Mesodermal cell (in vitro differentiated cells): Measurements from ENCODE around the gene KLHL29.
"Not testable (repeated sequence)": the region's sequence is repeated elsewhere in the genome, so short reads cannot be mapped to it uniquely, and the experiment has no call there.

ENCODE experiments used
- H3K27ac ChIP-seq: 2 replicates; pipeline ENCODE4 v1.7.0; 2013; ENCODE audit warnings: mild to moderate bottlenecking, low read depth, low read length, moderate library complexity; ENCODE audit not compliant: severe bottlenecking
- H3K36me3 ChIP-seq: 2 replicates; pipeline ENCODE4 v1.7.1; 2013; ENCODE audit warnings: mild to moderate bottlenecking, low read length, moderate library complexity; ENCODE audit not compliant: control insufficient read depth, insufficient read depth
- H3K4me1 ChIP-seq: one replicate; pipeline ENCODE4 v1.7.1; 2013; ENCODE audit warnings: mild to moderate bottlenecking, low read length; ENCODE audit not compliant: insufficient read depth, control insufficient read depth, poor library complexity, severe bottlenecking
- H3K4me3 ChIP-seq: 2 replicates; pipeline ENCODE4 v1.7.0; 2013; ENCODE audit warnings: low read length, control low read depth, mild to moderate bottlenecking; ENCODE audit not compliant: insufficient read depth, poor library complexity, severe bottlenecking; ENCODE audit errors: extremely low read depth
- H3K9me3 ChIP-seq: 2 replicates; pipeline ENCODE4 v1.7.1; 2013; ENCODE audit warnings: mild to moderate bottlenecking, low read length, moderate library complexity; ENCODE audit not compliant: control insufficient read depth
- WGBS, 2 experiments: methylation state at CpG; one replicate each; pipeline ENCODE4 v1.1.5; 2013; ENCODE audit warnings: missing lambda C conversion rate in 2 of 2; ENCODE audit not compliant: insufficient coverage in 2 of 2; 5-methylcytosine and 5-hydroxymethylcytosine counted together

Gene KLHL29

DNA sequence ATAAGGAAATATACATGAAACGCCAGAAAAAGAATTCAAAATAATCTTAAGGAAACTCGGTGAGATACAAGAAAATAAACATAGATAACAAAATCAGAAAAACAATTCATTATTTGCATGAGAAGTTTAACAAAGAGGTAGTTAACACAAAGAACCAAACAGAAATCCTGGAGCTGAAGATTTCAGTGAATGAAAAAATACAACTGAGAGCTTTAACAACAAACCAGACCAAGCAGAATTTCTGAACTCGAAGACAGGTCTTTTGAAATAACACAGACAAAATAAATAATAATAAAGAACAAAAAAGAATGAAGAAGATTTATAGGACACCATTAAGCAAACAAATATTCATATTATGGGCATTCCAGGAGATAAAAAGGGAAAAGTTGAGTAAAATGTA is 337.3 kb downstream of the KLHL29 start:
- peaks cover 14% of the 10 kb centered on the region for H3K9me3 ChIP-seq
- no peaks in the 10 kb centered on the region for H3K4me1 ChIP-seq
- no peak overlapping the region for H3K4me3 ChIP-seq
- WGBS, 2 experiments, result no CpG with 5 or more reads among the region's 3 CpGs
- H3K36me3 ChIP-seq, result no peaks in the 10 kb centered on the region
- no peak overlapping the region for H3K27ac ChIP-seq

DNA sequence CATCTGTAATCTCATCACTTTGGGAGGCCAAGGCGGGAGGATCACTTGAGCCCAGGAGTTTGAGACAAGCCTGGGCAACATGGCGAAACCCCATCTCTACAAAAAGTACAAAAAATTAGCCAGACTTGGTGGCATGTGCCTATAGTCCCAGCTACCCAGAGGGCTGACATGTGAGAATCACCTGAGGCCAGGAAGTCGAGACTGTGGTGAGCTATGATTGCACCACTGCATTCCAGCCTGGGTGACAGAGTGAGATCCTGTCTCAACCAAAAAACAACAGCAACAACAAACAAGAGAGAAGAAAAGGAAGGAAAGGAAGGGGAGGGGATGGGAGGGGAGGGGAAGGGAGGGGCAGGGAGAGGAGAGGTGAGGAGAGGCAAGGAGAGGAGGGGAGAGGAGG is 338.1 kb downstream of the KLHL29 start:
- H3K4me3 ChIP-seq, H3K4me1 ChIP-seq, H3K36me3 ChIP-seq, H3K27ac ChIP-seq: not testable (repeated sequence)
- 85 to 89% methylated on average over 1 to 2 of the region's 3 CpGs for WGBS, 2 experiments
- peaks cover 14% of the 10 kb centered on the region for H3K9me3 ChIP-seq

DNA sequence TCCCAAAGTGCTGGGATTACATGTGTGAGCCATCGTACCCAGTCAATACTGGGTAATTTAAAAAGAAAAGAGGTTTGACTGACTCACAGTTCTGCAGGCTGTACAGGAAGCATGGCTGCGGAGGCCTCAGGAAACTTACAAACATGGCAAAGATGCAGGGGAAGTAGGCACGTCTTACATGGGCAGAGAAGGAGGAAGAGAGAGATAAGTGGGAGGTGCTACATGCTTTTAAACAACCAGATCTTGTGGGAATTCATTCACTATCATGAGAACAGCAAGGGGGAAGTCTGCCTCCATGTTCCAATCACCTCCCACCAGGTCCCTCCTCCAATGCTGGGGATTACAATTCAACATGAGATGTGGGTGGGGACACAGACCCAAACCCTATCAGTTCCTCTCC is 349.4 kb downstream of the KLHL29 start:
- 85 to 93% methylated on average over 3 of the region's 3 CpGs for WGBS, 2 experiments
- H3K9me3 ChIP-seq, result no peaks in the 10 kb centered on the region
- no peak overlapping the region for H3K27ac ChIP-seq
- no peaks in the 10 kb centered on the region for H3K4me1 ChIP-seq
- no peak overlapping the region for H3K4me3 ChIP-seq
- H3K36me3 ChIP-seq, result no peaks in the 10 kb centered on the region

DNA sequence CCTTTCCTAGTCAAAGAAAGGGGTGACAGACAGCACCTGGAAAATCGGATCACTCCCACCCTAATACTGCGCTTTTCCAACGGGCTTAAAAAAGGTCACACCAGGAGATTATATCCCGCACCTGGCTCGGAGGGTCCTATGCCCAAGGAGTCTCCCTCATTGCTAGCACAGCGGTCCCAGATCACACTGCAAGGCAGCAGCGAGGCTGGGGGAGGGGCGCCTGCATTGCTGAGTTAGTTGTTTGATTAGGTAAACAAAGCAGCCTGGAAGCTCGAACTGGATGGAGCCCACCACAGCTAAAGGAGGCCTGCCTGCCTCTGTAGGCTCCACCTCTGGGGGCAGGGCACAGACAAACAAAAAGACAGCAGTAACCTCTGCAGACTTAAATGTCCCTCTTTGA is 351.8 kb downstream of the KLHL29 start:
- not testable (repeated sequence) for H3K9me3 ChIP-seq, H3K27ac ChIP-seq, H3K4me1 ChIP-seq, H3K4me3 ChIP-seq, H3K36me3 ChIP-seq
- WGBS, 2 experiments, result 91 to 98% methylated on average over 8 of the region's 9 CpGs

DNA sequence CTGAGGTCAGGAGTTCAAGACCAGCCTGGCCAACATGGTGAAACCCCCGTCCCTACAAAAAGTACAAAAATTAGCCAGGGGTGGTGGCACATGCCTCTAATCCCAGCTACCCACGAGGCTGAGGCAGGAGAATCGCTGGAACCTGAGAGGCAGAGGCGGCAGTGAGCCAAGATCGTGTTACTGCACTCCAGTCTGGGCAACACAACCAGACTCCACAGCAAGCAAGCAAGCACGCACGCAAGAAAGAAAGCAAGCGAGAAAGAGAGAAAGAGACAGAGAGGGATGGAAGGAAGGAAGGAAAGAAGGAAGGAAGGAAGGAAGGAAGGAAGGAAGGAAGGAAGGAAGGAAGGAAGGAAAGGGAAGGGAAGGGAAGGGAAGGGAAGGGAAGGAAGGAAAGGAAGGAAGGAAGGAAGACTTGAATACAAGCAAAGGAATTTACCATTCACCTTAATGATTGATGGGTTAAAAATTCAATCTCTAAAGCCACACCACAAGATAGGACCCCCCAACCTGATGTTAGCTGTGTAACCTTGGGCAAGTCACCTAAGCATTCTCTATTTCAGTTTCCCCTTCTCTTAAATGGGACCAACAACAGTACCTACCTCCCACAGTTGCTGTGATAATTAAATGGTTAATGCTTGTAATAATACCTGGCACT is 360.2 kb downstream of the KLHL29 start:
- WGBS, 2 experiments, result 90 to 100% methylated on average over 1 to 4 of the region's 8 CpGs

DNA sequence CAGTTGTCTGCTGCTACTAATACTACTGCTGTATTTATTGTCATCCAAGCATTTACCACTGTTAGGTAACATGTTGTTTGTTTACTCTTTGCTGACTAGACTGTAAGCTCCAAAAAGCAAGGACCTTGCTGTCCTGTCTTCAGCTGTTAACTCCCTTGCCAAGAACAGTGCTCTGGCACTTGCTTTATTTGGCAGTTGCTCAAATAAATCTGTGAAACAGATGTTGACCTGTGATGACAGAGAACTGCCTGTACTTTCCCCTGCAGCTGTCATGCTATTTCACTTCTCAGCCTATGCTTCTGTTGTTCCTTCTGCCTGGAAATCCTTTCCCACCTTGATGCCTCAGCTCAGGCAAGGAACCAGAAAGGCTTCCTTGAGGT is 360.7 kb downstream of the KLHL29 start:
- Histone ChIP-seq H3K4me3 (no peak overlapping the region), H3K27ac (no peak overlapping the region), H3K4me1 (no peaks in the 10 kb centered on the region), H3K9me3 (no peaks in the 10 kb centered on the region), H3K36me3 (peaks cover 6% of the 10 kb centered on the region)

More for the DNA sequence above, 360.2 kb downstream of the KLHL29 start:
- Histone ChIP-seq H3K9me3 (no peaks in the 10 kb centered on the region), H3K36me3 (peaks cover 2% of the 10 kb centered on the region), H3K4me1 (no peaks in the 10 kb centered on the region), H3K27ac (no peak overlapping the region), H3K4me3 (no peak overlapping the region)

DNA sequence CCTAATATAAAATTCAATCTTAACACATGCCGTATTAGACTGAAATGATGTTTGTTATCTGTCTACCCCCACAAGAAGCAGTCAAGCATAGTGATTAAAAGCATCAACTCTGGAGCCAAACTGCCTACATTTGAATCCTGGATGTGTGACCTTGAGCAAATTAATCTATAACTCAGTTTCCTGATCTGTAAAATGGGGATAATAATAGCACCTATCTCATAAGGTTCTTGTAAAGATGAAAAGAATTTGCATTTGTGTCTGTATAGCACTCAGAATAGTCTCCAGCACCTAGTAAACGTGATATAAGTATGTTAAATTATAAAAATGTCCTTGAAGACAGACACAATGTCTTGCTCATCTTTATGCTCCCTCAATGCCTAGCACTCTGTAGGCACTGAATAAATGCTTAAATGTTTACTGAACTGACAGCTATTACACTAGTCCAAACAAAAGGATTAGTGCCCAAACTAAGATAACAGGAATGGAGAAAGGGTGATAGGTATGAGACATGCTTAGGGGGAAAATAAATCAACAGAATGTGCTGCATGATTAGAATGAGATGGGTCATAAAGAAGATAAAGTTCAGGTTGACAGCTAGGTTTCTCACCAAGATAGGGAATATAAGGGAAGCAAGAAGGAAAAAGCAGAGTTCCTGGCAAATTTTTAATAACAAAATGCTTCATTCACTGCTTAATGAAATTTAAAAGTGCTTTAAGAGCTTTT is 361.3 kb downstream of the KLHL29 start:
- Histone ChIP-seq H3K36me3 (peaks cover 7% of the 10 kb centered on the region), H3K27ac (no peak overlapping the region)
- WGBS, 2 experiments, result 86 to 100% methylated on average over 1 of the region's 2 CpGs

DNA sequence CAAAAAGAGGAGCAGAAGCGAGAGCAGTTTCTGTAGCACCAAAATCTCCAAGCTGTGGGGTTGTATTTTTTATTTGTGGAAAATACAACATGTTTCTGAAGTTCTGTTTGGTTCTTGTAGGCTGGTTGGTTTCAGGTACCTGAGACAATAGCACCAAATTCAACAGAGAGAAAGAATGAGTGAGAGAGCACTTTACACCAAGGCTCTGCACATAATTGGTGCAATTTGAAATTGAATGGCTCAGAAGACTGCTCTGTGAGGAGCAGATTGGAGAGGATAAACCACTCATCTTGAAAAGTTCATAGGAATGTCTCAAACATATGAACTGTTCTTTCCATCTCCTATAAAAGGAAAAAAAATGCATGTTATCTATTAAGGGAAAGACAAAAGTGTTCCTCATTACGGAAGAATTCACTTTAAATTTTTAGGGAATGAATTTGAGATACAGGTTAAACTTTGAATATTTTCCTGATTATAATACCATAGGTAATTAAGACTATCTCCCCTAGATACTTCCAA is 366.8 kb downstream of the KLHL29 start:
- no peaks in the 10 kb centered on the region for H3K9me3 ChIP-seq
- 100% methylated on average over 1 of the region's 2 CpGs for WGBS, 2 experiments
- peaks cover 20% of the 10 kb centered on the region for H3K36me3 ChIP-seq
- no peak overlapping the region for H3K4me3 ChIP-seq
- H3K27ac ChIP-seq, result no peak overlapping the region
- peaks cover 12% of the 10 kb centered on the region for H3K4me1 ChIP-seq

More for the DNA sequence above, 361.3 kb downstream of the KLHL29 start:
- Histone ChIP-seq H3K9me3 (no peaks in the 10 kb centered on the region), H3K4me1 (no peaks in the 10 kb centered on the region), H3K4me3 (no peak overlapping the region)

DNA sequence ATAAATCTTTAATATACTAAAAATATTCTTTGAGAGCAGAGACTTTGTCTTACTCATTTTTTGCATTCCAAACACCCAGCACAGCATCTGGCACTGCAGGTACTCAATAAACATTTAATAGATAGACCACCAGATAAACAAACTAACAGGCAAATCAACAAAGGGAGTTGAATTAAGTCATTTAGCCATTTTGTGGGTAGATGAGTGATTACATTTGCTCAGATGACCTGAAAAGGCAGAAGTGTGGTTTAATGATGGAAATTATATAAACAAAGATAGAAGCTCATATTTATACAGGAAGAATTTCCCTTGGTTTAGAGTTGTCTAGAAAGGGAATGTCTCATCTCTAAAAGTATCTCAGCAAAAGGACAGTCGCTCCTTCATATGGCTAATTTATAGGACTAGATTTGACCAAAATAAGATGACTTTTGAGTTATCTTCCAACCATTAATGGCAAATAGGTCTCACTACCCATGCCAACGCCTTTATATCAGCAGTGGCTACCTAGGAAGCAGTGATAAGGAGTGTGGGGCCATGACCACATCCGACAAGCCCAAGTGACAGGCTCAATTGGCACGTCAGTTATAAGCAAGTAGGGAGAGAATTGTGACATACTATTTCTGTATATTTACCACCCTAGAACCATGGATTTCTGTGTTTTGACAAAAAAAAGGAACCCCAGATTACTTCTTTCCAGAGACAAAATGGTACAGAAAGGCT is 368.5 kb downstream of the KLHL29 start:
- Histone ChIP-seq H3K36me3 (peaks cover 20% of the 10 kb centered on the region), H3K9me3 (no peaks in the 10 kb centered on the region), H3K4me1 (peaks cover 28% of the 10 kb centered on the region), H3K27ac (no peak overlapping the region), H3K4me3 (no peak overlapping the region)
- WGBS, 2 experiments, result 60 to 83% methylated on average over 1 of the region's 4 CpGs

DNA sequence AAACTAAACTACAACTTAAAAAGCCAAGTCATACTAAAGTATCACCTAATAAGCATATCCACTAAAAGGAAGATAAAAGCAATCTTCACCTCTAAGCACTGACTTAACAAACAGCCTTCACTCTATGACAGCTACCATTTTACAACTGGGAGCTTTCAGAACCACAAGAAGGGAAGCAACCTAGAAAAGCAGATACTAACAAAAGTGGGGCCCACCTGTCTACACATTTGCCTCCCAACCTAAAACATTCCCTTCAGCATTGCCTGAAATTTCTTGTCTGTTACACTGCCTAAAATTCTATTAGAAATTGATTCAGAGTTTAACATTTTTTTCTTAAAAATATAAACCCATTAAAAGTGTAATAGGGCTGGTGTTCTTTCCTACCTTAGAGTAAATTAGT is 370.0 kb downstream of the KLHL29 start:
- H3K36me3 ChIP-seq, result peaks cover 23% of the 10 kb centered on the region
- no peak overlapping the region for H3K4me3 ChIP-seq
- no peak overlapping the region for H3K27ac ChIP-seq
- H3K9me3 ChIP-seq, result no peaks in the 10 kb centered on the region
- H3K4me1 ChIP-seq, result peaks cover 29% of the 10 kb centered on the region
